Progenitor cell of endocrine pancreas (in vitro differentiated cells): ENCODE results near the gene PDHA1. TPM values are rescaled to one million over a fixed set of nuclear protein-coding genes. Genes with fewer than 3 reads are reported as not detected.
A peak's percentile ranks its signal among the peaks of the same experiment; 100 is the strongest.

Source experiments
- DNase-seq: peaks from one replicate; pipeline ENCODE4 v3.0.0; 2021; ENCODE audit warnings: low spot score; ENCODE audit not compliant: unreplicated experiment
- H3K27ac Mint-ChIP-seq: 2 replicates; pipeline ENCODE4 v1.8.0; 2021; ENCODE audit warnings: mild to moderate bottlenecking, moderate library complexity, mixed read lengths
- H3K27me3 Mint-ChIP-seq: 2 replicates; pipeline ENCODE4 v1.8.0; 2021; ENCODE audit warnings: mixed read lengths
- H3K36me3 Mint-ChIP-seq: 2 replicates; pipeline ENCODE4 v1.8.0; 2022; ENCODE audit warnings: mixed read lengths; ENCODE audit not compliant: insufficient read depth
- H3K4me1 Mint-ChIP-seq: 2 replicates; pipeline ENCODE4 v1.8.0; 2021; ENCODE audit warnings: low read depth, mixed read lengths
- H3K4me3 Mint-ChIP-seq: 2 replicates; pipeline ENCODE4 v1.8.0; 2021; ENCODE audit warnings: low read depth, mild to moderate bottlenecking, moderate library complexity, mixed read lengths
- H3K9me3 Mint-ChIP-seq: 2 replicates; pipeline ENCODE4 v1.8.0; 2021; ENCODE audit warnings: low read depth, mixed read lengths
- total RNA-seq: library from RNA; stranded (reverse); gene quantifications from 2 replicates; pipeline ENCODE4 v1.2.1, GENCODE V29; 2021
- TF ChIP-seq, protein P1 (sequence below): fragments of 200-600 bp; sonication (generic); IDR thresholded peaks from one replicate; pipeline ENCODE4 v1.5.0; 2021; ENCODE audit warnings: antibody characterized with exemption, mild to moderate bottlenecking; ENCODE audit not compliant: unreplicated experiment

Gene PDHA1
- total RNA-seq, 1 donor from 2014 or later = 203 TPM

GRCh38 chrX:19334945-19335626, 8.6 kb upstream of the PDHA1 start:
- Mint-ChIP-seq H3K4me1 (no peaks in the 10 kb centered on the region), H3K27me3 (peaks cover 6% of the 10 kb centered on the region), H3K4me3 (no peak overlapping the region), H3K9me3 (peaks cover 15% of the 10 kb centered on the region), H3K27ac (no peak overlapping the region), H3K36me3 (peaks cover 4% of the 10 kb centered on the region)
- TF ChIP-seq, protein P1, sequence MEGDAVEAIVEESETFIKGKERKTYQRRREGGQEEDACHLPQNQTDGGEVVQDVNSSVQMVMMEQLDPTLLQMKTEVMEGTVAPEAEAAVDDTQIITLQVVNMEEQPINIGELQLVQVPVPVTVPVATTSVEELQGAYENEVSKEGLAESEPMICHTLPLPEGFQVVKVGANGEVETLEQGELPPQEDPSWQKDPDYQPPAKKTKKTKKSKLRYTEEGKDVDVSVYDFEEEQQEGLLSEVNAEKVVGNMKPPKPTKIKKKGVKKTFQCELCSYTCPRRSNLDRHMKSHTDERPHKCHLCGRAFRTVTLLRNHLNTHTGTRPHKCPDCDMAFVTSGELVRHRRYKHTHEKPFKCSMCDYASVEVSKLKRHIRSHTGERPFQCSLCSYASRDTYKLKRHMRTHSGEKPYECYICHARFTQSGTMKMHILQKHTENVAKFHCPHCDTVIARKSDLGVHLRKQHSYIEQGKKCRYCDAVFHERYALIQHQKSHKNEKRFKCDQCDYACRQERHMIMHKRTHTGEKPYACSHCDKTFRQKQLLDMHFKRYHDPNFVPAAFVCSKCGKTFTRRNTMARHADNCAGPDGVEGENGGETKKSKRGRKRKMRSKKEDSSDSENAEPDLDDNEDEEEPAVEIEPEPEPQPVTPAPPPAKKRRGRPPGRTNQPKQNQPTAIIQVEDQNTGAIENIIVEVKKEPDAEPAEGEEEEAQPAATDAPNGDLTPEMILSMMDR = peak; percentile 43
- DNase-seq = no peak

DNA sequence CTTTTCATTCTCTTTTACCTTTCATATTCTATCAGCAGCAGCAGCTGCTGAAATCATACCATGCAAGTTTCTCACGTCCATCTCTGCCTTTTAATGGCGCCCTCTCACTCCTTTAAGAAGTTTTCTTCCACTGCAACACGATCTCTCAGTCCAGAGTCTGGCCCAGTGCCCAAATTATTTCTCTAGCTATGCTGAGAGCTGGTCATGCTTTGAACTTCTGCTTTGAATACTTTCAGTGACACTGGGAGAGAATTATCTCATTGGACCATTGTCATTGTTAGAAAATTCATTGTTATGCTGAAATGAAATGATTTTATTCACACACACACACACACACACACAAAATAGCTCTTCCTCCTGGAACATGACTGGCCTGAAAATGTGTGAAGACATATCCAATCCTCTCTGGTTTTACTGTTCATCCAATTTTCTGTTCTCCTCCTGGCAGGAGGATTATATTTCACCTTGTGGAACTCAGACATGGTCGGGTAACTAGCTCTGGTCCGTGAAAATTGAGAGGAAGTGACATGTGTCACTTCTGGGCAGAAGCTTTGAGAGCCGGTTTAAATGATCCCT, 1.3 kb upstream of the PDHA1 start:
- peaks cover 5% of the 10 kb centered on the region for H3K4me1 Mint-ChIP-seq

GRCh38 chrX:19343085-19343534, 617 bp upstream of the PDHA1 start:
- peaks cover 3% of the 10 kb centered on the region for H3K9me3 Mint-ChIP-seq
- H3K4me3 Mint-ChIP-seq = peak overlapping the region; percentile 83
- H3K36me3 Mint-ChIP-seq = peaks cover 3% of the 10 kb centered on the region
- TF ChIP-seq, protein P1 = no peak
- no peaks in the 10 kb centered on the region for H3K27me3 Mint-ChIP-seq
- H3K4me1 Mint-ChIP-seq = peaks cover 10% of the 10 kb centered on the region
- DNase-seq = no peak
- H3K27ac Mint-ChIP-seq = peak overlapping the region; percentile 85

More for the DNA sequence above, 1.3 kb upstream of the PDHA1 start:
- TF ChIP-seq, protein P1 = no peak
- Mint-ChIP-seq H3K27ac (no peak overlapping the region), H3K4me3 (peak overlapping the region; percentile 83), H3K9me3 (peaks cover 3% of the 10 kb centered on the region), H3K36me3 (no peaks in the 10 kb centered on the region), H3K27me3 (no peaks in the 10 kb centered on the region)
- DNase-seq = no peak

- Mint-ChIP-seq H3K4me3 (peak overlapping the region; percentile 83), H3K27me3 (no peaks in the 10 kb centered on the region), H3K27ac (peak overlapping the region; percentile 91), H3K36me3 (peaks cover 5% of the 10 kb centered on the region), H3K4me1 (peaks cover 10% of the 10 kb centered on the region), H3K9me3 (peaks cover 3% of the 10 kb centered on the region)
- no peak for DNase-seq
- TF ChIP-seq, protein P1 = no peak
Observed at GRCh38 chrX:19344661-19345060, 934 bp downstream of the PDHA1 start.

GRCh38 chrX:19347916-19348315, 4.2 kb downstream of the PDHA1 start:
- Mint-ChIP-seq H3K27me3 (no peaks in the 10 kb centered on the region), H3K36me3 (peaks cover 12% of the 10 kb centered on the region), H3K27ac (no peak overlapping the region), H3K9me3 (peaks cover 4% of the 10 kb centered on the region), H3K4me3 (no peak overlapping the region), H3K4me1 (peaks cover 10% of the 10 kb centered on the region)
- DNase-seq = no peak
- TF ChIP-seq, protein P1 = no peak
